HG02798 (cell line): Measurements from ENCODE around the gene DLG2.

ENCODE experiments used
- ATAC-seq: cut with Tn5 transposase; IDR thresholded peaks from one replicate; pipeline ENCODE4 v1.9.1; 2021; ENCODE audit warnings: mild to moderate bottlenecking; ENCODE audit not compliant: unreplicated experiment, poor library complexity

DLG2 gene

GRCh38 chr11:84137505-84137904, 1489.6 kb downstream of the DLG2 start:
- no peak for ATAC-seq

- ATAC-seq = no peak
Measured at GRCh38 chr11:84136926-84137325, 1490.2 kb downstream of the DLG2 start.

- ATAC-seq = no peak
Measured at GRCh38 chr11:84130646-84131427, 1496.3 kb downstream of the DLG2 start.

- no peak for ATAC-seq
Measured at GRCh38 chr11:84129961-84130576, 1497.1 kb downstream of the DLG2 start.

GRCh38 chr11:84128840-84129239, 1498.3 kb downstream of the DLG2 start:
- ATAC-seq = no peak

- no peak for ATAC-seq
Measured at GRCh38 chr11:84117394-84117793, 1509.8 kb downstream of the DLG2 start.

- no peak for ATAC-seq
Measured at GRCh38 chr11:84106541-84106940, 1520.6 kb downstream of the DLG2 start.

- ATAC-seq = no peak
Measured at GRCh38 chr11:84105148-84105547, 1522.0 kb downstream of the DLG2 start.

GRCh38 chr11:84103096-84103495, 1524.0 kb downstream of the DLG2 start:
- no peak for ATAC-seq

- ATAC-seq = no peak
Measured at GRCh38 chr11:84097186-84097585, 1530.0 kb downstream of the DLG2 start.

- no peak for ATAC-seq
Measured at GRCh38 chr11:84091212-84091986, 1535.7 kb downstream of the DLG2 start.

- ATAC-seq = no peak
Measured at GRCh38 chr11:84089072-84090057, 1537.8 kb downstream of the DLG2 start.

GRCh38 chr11:84071851-84072250, 1555.3 kb downstream of the DLG2 start:
- ATAC-seq = no peak

GRCh38 chr11:84069048-84069447, 1558.1 kb downstream of the DLG2 start:
- ATAC-seq = no peak

- no peak for ATAC-seq
Measured at GRCh38 chr11:84061726-84062125, 1565.4 kb downstream of the DLG2 start.

GRCh38 chr11:84056653-84057376, 1570.3 kb downstream of the DLG2 start:
- ATAC-seq = no peak

GRCh38 chr11:84045146-84045545, 1582.0 kb downstream of the DLG2 start:
- no peak for ATAC-seq

- no peak for ATAC-seq
Measured at GRCh38 chr11:84044706-84045105, 1582.4 kb downstream of the DLG2 start.

- ATAC-seq = no peak
Measured at GRCh38 chr11:84036664-84037194, 1590.4 kb downstream of the DLG2 start.
